ENCODE data around the gene ANKRD39. TPM values are rescaled to one million over a fixed set of nuclear protein-coding genes. Genes with fewer than 3 reads are reported as not detected.

The ANKRD39 gene
- total RNA-seq, 1 experiment from 2014 or later = 24.4 TPM

GRCh38 chr2:96835830-96836229 is 22.0 kb downstream of the ANKRD39 start:
- ATAC-seq = no peak
- Histone ChIP-seq H3K9me3 (ENCODE audit: control insufficient read depth, insufficient read depth, low read depth, low read length) (no peaks in the 10 kb centered on the region), H3K27me3 (ENCODE audit: control insufficient read depth, insufficient read depth, low read length) (no peaks in the 10 kb centered on the region), H3K36me3 (ENCODE audit: control insufficient read depth, insufficient read depth, low read length) (peaks cover 3% of the 10 kb centered on the region; the same call in 1 of the 2 replicates), H3K27ac (ENCODE audit: low read length) (no peak overlapping the region), H3K4me3 (ENCODE audit: low read depth in 2 of 2, low read length in 2 of 2) (no peak overlapping the region), H3K4me1 (ENCODE audit: control insufficient read depth, insufficient read depth, low read length) (no peaks in the 10 kb centered on the region)
- DNase-seq (ENCODE audit: low read depth, low spot score) = no peak
- in situ Hi-C loops (cut with HindIII; ENCODE audit: low pct_unique_long_range_greater_than_20kb, low sequenced_read_pairs) (no loop called here), intact Hi-C loops (cut with micrococcal nuclease; ENCODE audit: unreplicated experiment) (no loop called here)
- BruUV-seq (replicated peaks) = no TSS peak
- ChIA-PET CTCF (no interaction called here), POLR2A (interaction anchor here (0.6 to 0.7 kb wide), 3 partner anchors 16 to 67 kb away, joined by 3 to 16 read pairs (median 5); no protein-coding TSS in a partner anchor)
- no peak for TF ChIP-seq REST (IDR thresholded peaks at IDR 0.05; ENCODE audit: insufficient read depth in 1 of 2, low read depth in 2 of 2, low read length in 1 of 2)
- no peak for TF ChIP-seq TCF7L2 (IDR thresholded peaks at IDR 0.05; ENCODE audit: low read depth, low read length)
- no peak for TF ChIP-seq POLR2AphosphoS5 (IDR thresholded peaks at IDR 0.05; ENCODE audit: low read depth, low read length)
- TF ChIP-seq CTCF (IDR thresholded peaks at IDR 0.05) = no peak
- TF ChIP-seq SIN3A (IDR thresholded peaks at IDR 0.05; ENCODE audit: borderline replicate concordance, insufficient read depth, low read depth, low read length) = no peak

- Histone ChIP-seq H3K9me3 (ENCODE audit: control insufficient read depth, insufficient read depth, low read depth, low read length) (no peaks in the 10 kb centered on the region), H3K27ac (ENCODE audit: low read length) (no peak overlapping the region), H3K4me3 (ENCODE audit: low read depth in 2 of 2, low read length in 2 of 2) (no peak overlapping the region), H3K36me3 (ENCODE audit: control insufficient read depth, insufficient read depth, low read length) (peaks cover 3% of the 10 kb centered on the region), H3K27me3 (ENCODE audit: control insufficient read depth, insufficient read depth, low read length) (no peaks in the 10 kb centered on the region), H3K4me1 (ENCODE audit: control insufficient read depth, insufficient read depth, low read length) (no peaks in the 10 kb centered on the region)
- in situ Hi-C loops (cut with HindIII; ENCODE audit: low pct_unique_long_range_greater_than_20kb, low sequenced_read_pairs) = no loop called here
- ATAC-seq (no peak), DNase-seq (ENCODE audit: low read depth, low spot score) (no peak)
- ChIA-PET CTCF (no interaction called here), POLR2A (interaction anchor here (0.5 kb wide), 1 partner anchor 726 kb away, joined by 8 read pairs; no protein-coding TSS in a partner anchor)
- TF ChIP-seq TCF7L2 (IDR thresholded peaks at IDR 0.05; ENCODE audit: low read depth, low read length) = no peak
- TF ChIP-seq REST (IDR thresholded peaks at IDR 0.05; ENCODE audit: insufficient read depth in 1 of 2, low read depth in 2 of 2, low read length in 1 of 2) = no peak
- TF ChIP-seq CTCF (IDR thresholded peaks at IDR 0.05) = no peak
- TF ChIP-seq POLR2AphosphoS5 (IDR thresholded peaks at IDR 0.05; ENCODE audit: low read depth, low read length) = no peak
- TF ChIP-seq SIN3A (IDR thresholded peaks at IDR 0.05; ENCODE audit: borderline replicate concordance, insufficient read depth, low read depth, low read length) = no peak
- BruUV-seq (replicated peaks) = no TSS peak
- intact Hi-C loops (cut with micrococcal nuclease; ENCODE audit: unreplicated experiment) = no loop called here
These were observed 24.9 kb downstream of the ANKRD39 start for GRCh38 chr2:96832754-96833507.
